Measurements from ENCODE around the gene LARGE2.

Gene LARGE2

DNA sequence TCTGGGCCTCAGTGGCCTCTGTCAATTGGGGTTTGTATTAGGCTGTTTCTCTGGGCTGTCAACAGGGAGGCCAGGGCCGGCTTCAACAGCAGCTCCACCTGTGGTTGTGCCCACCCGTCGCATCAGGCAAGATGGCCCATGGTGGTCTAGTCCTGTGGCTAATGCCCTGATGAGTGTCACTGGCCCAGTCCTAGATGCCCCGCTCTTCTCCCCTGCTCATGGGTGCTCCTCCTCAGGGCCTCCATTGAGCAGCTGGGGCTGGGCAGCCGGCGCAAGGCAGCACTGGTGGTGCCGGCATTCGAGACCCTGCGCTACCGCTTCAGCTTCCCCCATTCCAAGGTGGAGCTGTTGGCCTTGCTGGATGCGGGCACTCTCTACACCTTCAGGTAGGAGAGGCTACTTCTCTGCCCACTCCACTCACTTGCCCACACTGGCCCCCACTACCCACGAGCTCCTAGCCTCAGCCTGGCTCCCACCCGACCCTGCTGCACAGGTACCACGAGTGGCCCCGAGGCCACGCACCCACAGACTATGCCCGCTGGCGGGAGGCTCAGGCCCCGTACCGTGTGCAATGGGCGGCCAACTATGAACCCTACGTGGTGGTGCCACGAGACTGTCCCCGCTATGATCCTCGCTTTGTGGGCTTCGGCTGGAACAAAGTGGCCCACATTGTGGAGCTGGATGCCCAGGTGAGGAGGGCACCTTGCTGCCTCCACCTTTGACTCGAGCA is 5.4 kb downstream of the LARGE2 start:
- TF ChIP-seq, protein P1, sequence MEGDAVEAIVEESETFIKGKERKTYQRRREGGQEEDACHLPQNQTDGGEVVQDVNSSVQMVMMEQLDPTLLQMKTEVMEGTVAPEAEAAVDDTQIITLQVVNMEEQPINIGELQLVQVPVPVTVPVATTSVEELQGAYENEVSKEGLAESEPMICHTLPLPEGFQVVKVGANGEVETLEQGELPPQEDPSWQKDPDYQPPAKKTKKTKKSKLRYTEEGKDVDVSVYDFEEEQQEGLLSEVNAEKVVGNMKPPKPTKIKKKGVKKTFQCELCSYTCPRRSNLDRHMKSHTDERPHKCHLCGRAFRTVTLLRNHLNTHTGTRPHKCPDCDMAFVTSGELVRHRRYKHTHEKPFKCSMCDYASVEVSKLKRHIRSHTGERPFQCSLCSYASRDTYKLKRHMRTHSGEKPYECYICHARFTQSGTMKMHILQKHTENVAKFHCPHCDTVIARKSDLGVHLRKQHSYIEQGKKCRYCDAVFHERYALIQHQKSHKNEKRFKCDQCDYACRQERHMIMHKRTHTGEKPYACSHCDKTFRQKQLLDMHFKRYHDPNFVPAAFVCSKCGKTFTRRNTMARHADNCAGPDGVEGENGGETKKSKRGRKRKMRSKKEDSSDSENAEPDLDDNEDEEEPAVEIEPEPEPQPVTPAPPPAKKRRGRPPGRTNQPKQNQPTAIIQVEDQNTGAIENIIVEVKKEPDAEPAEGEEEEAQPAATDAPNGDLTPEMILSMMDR (IDR thresholded peaks at IDR 0.05): no peak

DNA sequence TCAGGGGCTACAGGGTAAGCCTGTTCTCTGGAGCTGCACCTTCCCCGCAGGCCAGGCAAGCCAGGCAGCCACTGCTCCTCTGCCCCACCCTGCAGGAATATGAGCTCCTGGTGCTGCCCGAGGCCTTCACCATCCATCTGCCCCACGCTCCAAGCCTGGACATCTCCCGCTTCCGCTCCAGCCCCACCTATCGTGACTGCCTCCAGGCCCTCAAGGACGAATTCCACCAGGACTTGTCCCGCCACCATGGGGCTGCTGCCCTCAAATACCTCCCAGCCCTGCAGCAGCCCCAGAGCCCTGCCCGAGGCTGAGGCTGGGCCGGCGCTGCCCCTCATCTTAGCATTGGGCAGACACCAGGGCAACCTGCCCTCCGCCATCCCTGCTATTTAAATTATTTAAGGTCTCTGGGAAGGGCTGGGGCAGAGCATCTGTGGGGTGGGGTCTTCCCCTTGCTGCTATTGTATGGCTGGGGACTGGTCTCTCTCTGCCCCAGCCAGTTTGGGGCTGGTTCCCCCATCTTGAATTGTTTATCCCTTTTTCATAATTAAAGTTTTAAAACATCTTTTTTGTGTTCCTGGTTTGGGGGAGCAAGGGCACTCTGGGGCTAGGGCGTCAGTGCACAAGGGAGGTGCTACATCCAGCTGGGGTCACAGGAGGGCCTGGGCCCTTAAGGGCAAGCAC is 6.2 kb downstream of the LARGE2 start:
- TF ChIP-seq, protein P1 (IDR thresholded peaks at IDR 0.05): no peak

GRCh38 chr11:45929486-45930030 is 7.1 kb downstream of the LARGE2 start:
- TF ChIP-seq, protein P1 (IDR thresholded peaks at IDR 0.05): no peak

GRCh38 chr11:45930031-45930794 is 7.8 kb downstream of the LARGE2 start:
- TF ChIP-seq, protein P1 (IDR thresholded peaks at IDR 0.05): no peak

- TF ChIP-seq, protein P1 (IDR thresholded peaks at IDR 0.05): no peak
Observed at GRCh38 chr11:45930951-45931570, 8.6 kb downstream of the LARGE2 start.

GRCh38 chr11:45931739-45932138 is 9.3 kb downstream of the LARGE2 start:
- TF ChIP-seq, protein P1 (IDR thresholded peaks at IDR 0.05): no peak

DNA sequence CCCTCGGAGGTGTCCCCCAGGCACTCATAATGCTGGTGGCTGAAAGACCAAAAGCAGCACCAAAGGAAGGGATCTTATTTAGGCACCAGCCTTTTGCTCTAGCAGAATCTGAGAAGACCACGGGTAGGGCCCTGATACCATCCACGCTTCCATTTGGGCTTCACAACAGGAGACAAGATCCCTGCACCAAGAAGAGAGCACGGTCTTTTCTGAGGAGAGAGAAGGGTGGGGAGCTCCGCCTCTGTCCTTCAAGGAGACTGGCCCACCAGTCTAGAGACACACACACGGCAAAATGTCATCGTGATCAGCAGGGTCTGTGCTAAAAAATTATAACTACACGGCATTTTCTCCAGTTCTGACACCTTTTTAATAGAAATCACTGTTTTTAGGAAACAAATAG is 9.8 kb downstream of the LARGE2 start:
- TF ChIP-seq, protein P1 (IDR thresholded peaks at IDR 0.05): no peak

Measured in LNCAP (cell line).